Karpas-422 (cell line): ENCODE measurements around the gene DACH2. TPM values are rescaled to one million over a fixed set of nuclear protein-coding genes. Genes with fewer than 3 reads are reported as not detected.

Experiments used
- DNase-seq: peaks from one replicate; pipeline ENCODE4 v3.0.0-alpha.2; 2015
- H2AFZ ChIP-seq: fragments of 200-600 bp; sonication (generic); 2 replicates; pipeline ENCODE4 v1.6.1; 2014; ENCODE audit warnings: antibody characterized with exemption, low read length, mixed read lengths
- H3K27ac ChIP-seq: fragments of 200-600 bp; sonication (generic); 2 replicates; pipeline ENCODE4 v1.5.1; 2014; ENCODE audit warnings: mild to moderate bottlenecking, low read length, moderate library complexity
- H3K27me3 ChIP-seq: fragments of 200-600 bp; sonication (generic); 2 replicates; pipeline ENCODE4 v1.6.1; 2014; ENCODE audit warnings: low read length, mixed read lengths
- H3K36me3 ChIP-seq: fragments of 200-600 bp; sonication (generic); 2 replicates; pipeline ENCODE4 v1.6.1; 2014; ENCODE audit warnings: low read length, mixed read lengths; ENCODE audit not compliant: insufficient read depth
- H3K4me1 ChIP-seq: fragments of 200-600 bp; sonication (generic); 2 replicates; pipeline ENCODE4 v1.6.1; 2014; ENCODE audit warnings: mild to moderate bottlenecking, low read length, mixed read lengths
- H3K4me2 ChIP-seq: fragments of 200-600 bp; sonication (generic); 2 replicates; pipeline ENCODE4 v1.6.1; 2014; ENCODE audit warnings: low read length, low read depth, mild to moderate bottlenecking; ENCODE audit not compliant: poor library complexity, severe bottlenecking
- H3K4me3 ChIP-seq: fragments of 200-600 bp; sonication (generic); 2 replicates; pipeline ENCODE4 v1.5.1; 2014; ENCODE audit warnings: mild to moderate bottlenecking, antibody characterized with exemption, low read length, mixed read lengths
- H3K79me2 ChIP-seq: fragments of 200-600 bp; sonication (generic); 2 replicates; pipeline ENCODE4 v1.6.1; 2014; ENCODE audit warnings: mild to moderate bottlenecking, low read length, mixed read lengths
- H3K9ac ChIP-seq: fragments of 200-600 bp; sonication (generic); 2 replicates; pipeline ENCODE4 v1.6.0; 2014; ENCODE audit warnings: low read length
- H3K9me2 ChIP-seq: fragments of 200-600 bp; sonication (generic), shearing (Covaris generic); replicated peaks from 2 replicates; pipeline ENCODE4 v1.6.0; 2014; ENCODE audit warnings: mild to moderate bottlenecking, low read length, moderate library complexity; ENCODE audit not compliant: insufficient read depth
- H3K9me3 ChIP-seq: fragments of 300-700, 200-600 bp; sonication (generic); 2 replicates; pipeline ENCODE4 v1.6.1; 2014; ENCODE audit warnings: low read length, mixed read lengths
- H4K20me1 ChIP-seq: fragments of 200-600 bp; sonication (generic); 2 replicates; pipeline ENCODE4 v1.6.1; 2014; ENCODE audit warnings: mild to moderate bottlenecking, antibody characterized with exemption, low read length, low read depth; ENCODE audit not compliant: insufficient read depth
- total RNA-seq: library from RNA; depleted of rRNA; stranded (reverse); fragments of >200 nt; shearing (Covaris generic); gene quantifications from 2 replicates; pipeline ENCODE4 v1.2.3, GENCODE V29; 2014; ENCODE audit warnings: low replicate concordance

The DACH2 gene
- total RNA-seq, 1 experiment from 2014 or later, result not detected

DNA sequence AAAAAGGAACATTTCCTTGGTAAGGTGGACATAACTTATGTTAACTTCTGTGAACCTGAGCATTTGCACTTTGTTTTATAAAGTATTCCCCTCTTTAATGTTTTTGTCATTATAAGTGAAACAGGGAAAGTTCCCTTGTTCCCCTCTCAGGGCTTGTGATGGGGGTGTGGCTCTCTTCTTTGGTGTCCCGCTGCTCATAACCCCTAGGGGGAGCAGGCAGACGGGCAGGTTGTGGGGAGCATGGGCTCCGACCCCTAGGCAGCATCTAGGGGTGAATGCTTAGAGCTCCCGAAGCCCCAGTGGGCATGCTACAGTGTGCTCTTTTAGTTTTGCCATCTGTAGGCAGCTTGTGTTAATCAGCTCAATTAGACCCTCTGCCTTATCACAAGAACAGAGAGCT, 200.4 kb downstream of the DACH2 start:
- no peaks in the 10 kb centered on the region for H3K9me3 ChIP-seq

DNA sequence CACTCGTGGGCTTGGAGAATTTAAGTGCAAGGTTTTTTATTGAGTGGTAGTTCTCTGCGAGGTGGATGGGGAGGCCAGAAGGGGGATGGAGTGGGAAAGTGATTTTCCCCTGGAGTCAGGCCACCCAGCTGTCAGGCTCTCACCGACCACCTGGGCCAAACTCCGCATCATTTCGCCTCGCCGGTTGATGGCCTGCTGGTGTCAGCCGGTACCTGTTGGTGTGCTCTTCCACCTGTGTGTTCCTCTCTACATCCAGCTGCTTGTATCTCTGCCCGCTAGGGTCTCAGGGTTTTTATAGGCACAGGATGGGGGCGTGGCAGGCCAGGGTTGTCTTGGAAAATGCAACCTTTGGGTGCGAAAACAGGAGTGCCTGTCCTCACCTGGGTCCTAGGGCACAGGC, 200.9 kb downstream of the DACH2 start:
- no peak overlapping the region for H2AFZ ChIP-seq
- no peak overlapping the region for H3K4me2 ChIP-seq
- 0 out of 2 replicates have a peak, but pooled peaks cover 3% of the 10 kb centered on the region for H3K9me2 ChIP-seq
- no peaks in the 10 kb centered on the region for H3K27me3 ChIP-seq
- DNase-seq, result no peak
- no peaks in the 10 kb centered on the region for H3K4me1 ChIP-seq
- H4K20me1 ChIP-seq, result no peaks in the 10 kb centered on the region
- H3K79me2 ChIP-seq, result no peaks in the 10 kb centered on the region
- H3K27ac ChIP-seq, result no peak overlapping the region
- H3K36me3 ChIP-seq, result no peaks in the 10 kb centered on the region
- no peak overlapping the region for H3K4me3 ChIP-seq
- no peak overlapping the region for H3K9ac ChIP-seq
- H3K9me3 ChIP-seq, result no peaks in the 10 kb centered on the region

More for the DNA sequence above, 200.4 kb downstream of the DACH2 start:
- H3K27me3 ChIP-seq, result no peaks in the 10 kb centered on the region
- H3K9ac ChIP-seq, result no peak overlapping the region
- no peak overlapping the region for H3K4me3 ChIP-seq
- H2AFZ ChIP-seq, result no peak overlapping the region
- 0 out of 2 replicates have a peak, but pooled peaks cover 3% of the 10 kb centered on the region for H3K9me2 ChIP-seq
- no peaks in the 10 kb centered on the region for H4K20me1 ChIP-seq
- DNase-seq, result peak; percentile 60
- H3K4me1 ChIP-seq, result no peaks in the 10 kb centered on the region
- no peaks in the 10 kb centered on the region for H3K79me2 ChIP-seq
- no peaks in the 10 kb centered on the region for H3K36me3 ChIP-seq
- H3K4me2 ChIP-seq, result no peak overlapping the region
- no peak overlapping the region for H3K27ac ChIP-seq

DNA sequence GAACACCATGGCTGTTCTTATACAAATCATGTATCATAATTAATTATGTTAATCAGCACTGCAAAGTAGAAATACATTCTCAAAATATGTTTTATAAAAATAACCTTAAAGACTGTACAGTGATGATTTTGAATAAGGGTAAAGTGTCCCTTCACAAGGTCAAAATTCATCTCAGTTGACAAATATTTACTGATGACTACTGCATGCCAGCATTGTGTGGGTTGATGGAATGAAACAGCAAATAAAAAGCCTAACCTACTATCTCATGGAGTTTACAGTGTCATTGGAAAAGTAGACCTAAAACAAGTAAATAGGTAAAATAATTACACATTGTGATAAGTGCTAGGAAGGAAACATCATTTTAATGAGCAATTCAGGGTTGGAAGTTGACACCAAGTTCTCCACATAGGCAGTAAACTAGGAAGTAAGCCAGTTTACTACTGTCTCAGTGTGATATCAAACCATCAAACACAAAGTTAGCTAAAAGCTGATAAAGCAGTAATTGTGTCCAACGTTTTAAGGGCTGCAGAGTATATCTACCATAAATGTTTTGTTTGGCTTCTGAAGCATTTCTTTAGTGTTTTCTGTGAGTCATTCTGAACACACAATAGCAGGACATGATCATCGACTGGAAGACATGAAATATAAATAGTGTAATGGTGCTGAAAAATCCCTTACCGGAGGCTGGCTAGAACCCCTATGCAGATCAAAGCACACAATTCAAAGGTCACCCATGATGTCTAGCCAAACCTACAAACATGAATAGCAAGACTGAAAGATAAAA, 221.8 kb downstream of the DACH2 start:
- Histone ChIP-seq H3K4me2 (no peak overlapping the region), H3K79me2 (no peaks in the 10 kb centered on the region), H3K27me3 (no peaks in the 10 kb centered on the region), H3K4me1 (no peaks in the 10 kb centered on the region), H3K27ac (no peak overlapping the region), H3K9me3 (no peaks in the 10 kb centered on the region; the same call in 1 of the 2 replicates), H4K20me1 (no peaks in the 10 kb centered on the region), H3K36me3 (no peaks in the 10 kb centered on the region), H3K9me2 (no peaks in the 10 kb centered on the region), H2AFZ (no peak overlapping the region), H3K4me3 (no peak overlapping the region), H3K9ac (no peak overlapping the region)
- no peak for DNase-seq

DNA sequence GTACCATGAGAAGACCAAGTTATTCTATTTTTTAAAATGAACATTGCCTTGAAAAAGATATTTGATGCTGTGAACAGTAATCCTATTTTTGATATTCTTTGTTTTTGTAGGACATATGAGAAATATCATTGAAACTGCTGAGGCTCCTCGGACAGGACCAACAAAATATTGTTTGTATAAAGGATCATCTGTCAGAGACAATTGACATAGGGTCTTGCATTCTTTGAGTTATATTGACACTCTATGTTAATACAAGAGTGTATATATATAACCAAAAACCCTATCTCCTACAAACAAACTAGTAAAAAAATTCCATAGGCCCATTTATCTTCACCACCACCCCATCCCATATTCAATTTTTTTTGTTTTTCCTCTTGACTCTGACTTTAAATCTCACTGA, 222.7 kb downstream of the DACH2 start:
- no peak overlapping the region for H3K27ac ChIP-seq
- DNase-seq, result no peak
- no peak overlapping the region for H3K4me2 ChIP-seq
- no peak overlapping the region for H3K9ac ChIP-seq
- H3K36me3 ChIP-seq, result no peaks in the 10 kb centered on the region
- H3K9me3 ChIP-seq, result no peaks in the 10 kb centered on the region; the same call in 1 of the 2 replicates
- no peak overlapping the region for H3K4me3 ChIP-seq
- no peaks in the 10 kb centered on the region for H3K79me2 ChIP-seq
- no peaks in the 10 kb centered on the region for H4K20me1 ChIP-seq
- H3K9me2 ChIP-seq, result no peaks in the 10 kb centered on the region
- H3K27me3 ChIP-seq, result no peaks in the 10 kb centered on the region
- no peak overlapping the region for H2AFZ ChIP-seq
- H3K4me1 ChIP-seq, result no peaks in the 10 kb centered on the region

DNA sequence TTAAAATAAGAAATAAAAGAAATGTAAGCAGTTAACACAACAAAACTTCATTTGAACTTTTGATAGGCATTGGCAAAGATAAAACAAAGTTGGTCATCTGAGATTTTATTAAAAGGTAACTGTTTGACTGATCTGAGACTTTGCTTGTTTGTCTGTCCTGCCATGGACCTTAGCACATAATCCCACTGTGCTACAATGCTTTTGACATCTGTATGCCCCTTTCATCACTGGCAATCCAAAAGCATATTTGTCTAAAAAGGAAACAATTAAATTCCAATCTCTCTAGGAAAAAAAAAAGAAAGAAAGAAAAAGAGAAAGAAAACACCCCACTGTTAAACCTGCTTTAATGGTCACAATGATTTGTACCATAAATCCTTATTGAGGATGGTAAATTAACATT, 231.0 kb downstream of the DACH2 start:
- no peak overlapping the region for H2AFZ ChIP-seq
- DNase-seq, result no peak
- no peak overlapping the region for H3K27ac ChIP-seq
- H3K4me1 ChIP-seq, result no peaks in the 10 kb centered on the region
- H3K36me3 ChIP-seq, result no peaks in the 10 kb centered on the region
- H3K4me2 ChIP-seq, result no peak overlapping the region
- H3K9me2 ChIP-seq, result no peaks in the 10 kb centered on the region
- H4K20me1 ChIP-seq, result no peaks in the 10 kb centered on the region
- H3K9ac ChIP-seq, result no peak overlapping the region
- H3K9me3 ChIP-seq, result no peaks in the 10 kb centered on the region
- H3K79me2 ChIP-seq, result no peaks in the 10 kb centered on the region
- no peaks in the 10 kb centered on the region for H3K27me3 ChIP-seq
- H3K4me3 ChIP-seq, result no peak overlapping the region

DNA sequence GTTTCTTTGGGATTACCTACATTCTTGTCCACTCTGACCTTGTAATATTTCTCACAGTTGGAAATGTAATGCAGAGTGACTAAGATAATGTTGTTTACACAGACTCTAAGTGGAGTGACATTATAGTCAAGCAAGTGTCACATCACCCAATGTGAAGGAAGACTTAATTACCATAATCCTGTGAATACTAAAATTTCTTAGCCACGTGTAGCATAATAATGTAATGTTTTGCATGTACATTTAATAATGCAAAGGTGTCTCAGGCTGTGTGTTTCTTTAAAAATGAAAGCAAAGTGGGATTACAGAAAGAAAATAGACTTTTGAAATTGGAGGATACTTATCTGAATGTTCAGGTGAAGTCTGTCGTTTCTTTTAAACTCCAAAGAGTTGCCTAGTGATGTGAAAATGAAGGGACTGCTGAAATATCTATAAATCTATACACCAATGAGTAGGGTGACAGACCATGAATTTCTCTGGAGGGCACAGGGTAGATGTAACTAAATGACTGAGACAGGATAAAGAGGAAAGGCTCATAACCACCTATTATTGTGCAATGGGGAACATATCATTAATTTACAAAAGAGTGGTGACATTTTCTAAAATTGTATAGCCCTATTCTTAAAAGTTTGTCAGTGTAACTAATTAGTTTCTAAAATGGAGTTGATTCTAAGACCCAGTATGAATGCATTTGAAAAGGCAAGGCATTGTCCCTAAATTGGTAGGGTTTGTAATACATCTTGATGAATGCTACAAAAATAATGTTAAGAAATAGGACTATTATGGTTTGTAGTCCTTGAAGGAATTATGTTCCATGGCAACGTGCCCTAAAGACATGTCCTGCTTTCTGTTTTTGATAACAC, 235.7 kb downstream of the DACH2 start:
- H3K9me3 ChIP-seq, result no peaks in the 10 kb centered on the region

DNA sequence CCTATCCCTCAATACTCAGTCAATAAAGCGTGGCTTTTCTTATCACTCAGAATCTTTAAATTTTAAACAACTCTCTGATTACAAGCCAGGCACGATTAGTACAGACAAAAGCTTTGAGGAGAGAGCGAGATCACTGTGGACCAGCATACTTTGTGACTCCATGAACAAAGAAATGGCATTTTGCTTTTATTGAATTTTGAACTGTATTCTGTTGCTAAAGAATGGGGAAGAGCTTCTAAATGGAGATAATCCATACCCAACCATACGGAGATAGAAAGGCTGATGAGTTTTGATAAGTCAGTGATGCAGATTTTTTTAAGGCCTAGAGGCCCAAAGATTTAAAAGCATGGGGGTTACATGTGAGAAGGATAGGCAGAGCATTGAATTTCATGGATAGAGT, 259.1 kb downstream of the DACH2 start:
- H4K20me1 ChIP-seq, result no peaks in the 10 kb centered on the region
- no peak overlapping the region for H3K4me2 ChIP-seq
- no peaks in the 10 kb centered on the region for H3K4me1 ChIP-seq
- no peaks in the 10 kb centered on the region for H3K9me2 ChIP-seq
- no peaks in the 10 kb centered on the region; the same call in 1 of the 2 replicates for H3K9me3 ChIP-seq
- no peak overlapping the region for H3K9ac ChIP-seq
- H3K4me3 ChIP-seq, result no peak overlapping the region
- no peaks in the 10 kb centered on the region for H3K27me3 ChIP-seq
- H3K36me3 ChIP-seq, result no peaks in the 10 kb centered on the region; the same call in 1 of the 2 replicates
- no peak overlapping the region for H3K27ac ChIP-seq
- H2AFZ ChIP-seq, result no peak overlapping the region
- no peaks in the 10 kb centered on the region for H3K79me2 ChIP-seq
- DNase-seq, result no peak

More for the DNA sequence above, 235.7 kb downstream of the DACH2 start:
- no peak overlapping the region for H3K9ac ChIP-seq
- no peaks in the 10 kb centered on the region for H3K27me3 ChIP-seq
- H3K36me3 ChIP-seq, result no peaks in the 10 kb centered on the region
- no peak overlapping the region for H3K27ac ChIP-seq
- no peak for DNase-seq
- H2AFZ ChIP-seq, result no peak overlapping the region
- no peaks in the 10 kb centered on the region for H4K20me1 ChIP-seq
- H3K4me1 ChIP-seq, result no peaks in the 10 kb centered on the region
- no peak overlapping the region for H3K4me3 ChIP-seq
- no peak overlapping the region for H3K4me2 ChIP-seq
- no peaks in the 10 kb centered on the region for H3K79me2 ChIP-seq
- no peaks in the 10 kb centered on the region for H3K9me2 ChIP-seq

DNA sequence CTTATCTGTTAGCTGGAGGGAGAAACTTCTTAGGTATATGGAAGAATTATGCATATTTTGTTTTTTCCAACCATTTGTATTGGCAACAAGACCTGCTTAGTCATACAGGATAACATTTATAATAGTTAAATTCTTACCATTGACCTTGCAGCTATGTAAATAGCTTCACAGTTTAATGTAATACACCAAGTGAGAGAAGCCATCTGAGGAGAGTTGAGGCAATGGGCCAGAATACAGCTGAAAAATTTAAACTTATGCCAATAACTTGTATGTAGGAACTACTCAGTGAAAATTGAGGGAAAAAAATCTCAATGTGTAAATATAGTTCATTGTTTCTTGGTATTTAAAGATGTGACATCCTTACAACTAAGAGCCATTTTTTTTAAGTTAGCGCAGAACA, 273.5 kb downstream of the DACH2 start:
- DNase-seq, result no peak
- no peaks in the 10 kb centered on the region for H4K20me1 ChIP-seq
- H3K27ac ChIP-seq, result no peak overlapping the region
- 0 out of 2 replicates have a peak, but pooled peaks cover 4% of the 10 kb centered on the region for H3K9me3 ChIP-seq
- H3K27me3 ChIP-seq, result no peaks in the 10 kb centered on the region
- no peaks in the 10 kb centered on the region for H3K4me1 ChIP-seq
- H3K79me2 ChIP-seq, result no peaks in the 10 kb centered on the region
- H3K36me3 ChIP-seq, result no peaks in the 10 kb centered on the region
- H3K4me2 ChIP-seq, result no peak overlapping the region
- H2AFZ ChIP-seq, result no peak overlapping the region
- no peak overlapping the region for H3K4me3 ChIP-seq
- H3K9ac ChIP-seq, result no peak overlapping the region
- no peaks in the 10 kb centered on the region for H3K9me2 ChIP-seq
